GM18873 (cell line): Measurements from ENCODE around the gene FOXA3.
A peak's percentile ranks its signal among the peaks of the same experiment; 100 is the strongest.
"Not testable (repeated sequence)": the region's sequence is repeated elsewhere in the genome, so short reads cannot be mapped to it uniquely, and the experiment has no call there.

ENCODE experiments used
- ATAC-seq: cut with Tn5 transposase; IDR thresholded peaks from one replicate; pipeline ENCODE4 v1.9.1; 2021; ENCODE audit warnings: mild to moderate bottlenecking, moderate library complexity, moderate number of reproducible peaks; ENCODE audit not compliant: unreplicated experiment, low FRiP score

FOXA3 gene

GRCh38 chr19:45827459-45828093 lies 36.5 kb upstream of the FOXA3 start:
- no peak for ATAC-seq

GRCh38 chr19:45828523-45828922 lies 35.6 kb upstream of the FOXA3 start:
- no peak for ATAC-seq

DNA sequence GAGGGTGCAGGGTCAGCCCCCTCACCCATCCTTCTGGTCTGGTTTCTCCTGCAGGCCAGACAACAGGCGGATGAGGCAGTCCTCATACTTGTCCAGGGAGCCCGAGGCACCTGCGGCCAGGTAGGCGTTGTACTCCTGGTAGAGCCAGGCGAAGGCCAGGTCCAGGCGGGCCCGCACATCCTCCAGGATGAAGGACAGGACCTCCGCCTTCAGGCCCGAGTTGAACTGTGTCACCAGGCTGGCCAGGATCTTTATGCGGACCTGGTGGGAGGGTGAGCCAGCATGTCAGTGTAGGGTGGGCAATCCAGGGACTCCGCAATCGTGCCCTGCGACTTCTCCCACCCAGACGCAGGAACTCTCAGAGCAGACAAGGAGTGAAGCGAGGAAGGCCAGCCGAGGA lies 35.2 kb upstream of the FOXA3 start:
- ATAC-seq: no peak

DNA sequence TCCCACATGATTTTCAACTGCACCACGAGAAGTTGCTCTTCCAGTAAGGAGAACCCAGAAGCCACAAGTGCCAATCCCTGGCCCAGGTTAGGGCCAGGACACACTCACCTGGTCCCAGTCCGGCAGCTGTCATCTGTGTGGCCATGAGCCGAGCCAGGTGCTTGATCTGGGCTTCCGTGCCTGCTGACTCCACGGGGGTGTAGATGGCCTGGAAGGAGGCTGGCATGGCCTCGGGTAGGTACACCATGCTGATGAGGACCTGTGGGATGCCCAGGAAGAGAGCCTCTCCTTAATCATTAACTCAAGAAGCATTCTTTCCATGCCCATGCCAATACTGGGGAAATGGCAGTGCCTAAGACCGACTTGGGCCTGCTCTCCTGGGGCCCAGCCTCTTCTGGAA lies 29.2 kb upstream of the FOXA3 start:
- ATAC-seq: no peak

GRCh38 chr19:45842198-45842597 lies 21.9 kb upstream of the FOXA3 start:
- no peak for ATAC-seq

DNA sequence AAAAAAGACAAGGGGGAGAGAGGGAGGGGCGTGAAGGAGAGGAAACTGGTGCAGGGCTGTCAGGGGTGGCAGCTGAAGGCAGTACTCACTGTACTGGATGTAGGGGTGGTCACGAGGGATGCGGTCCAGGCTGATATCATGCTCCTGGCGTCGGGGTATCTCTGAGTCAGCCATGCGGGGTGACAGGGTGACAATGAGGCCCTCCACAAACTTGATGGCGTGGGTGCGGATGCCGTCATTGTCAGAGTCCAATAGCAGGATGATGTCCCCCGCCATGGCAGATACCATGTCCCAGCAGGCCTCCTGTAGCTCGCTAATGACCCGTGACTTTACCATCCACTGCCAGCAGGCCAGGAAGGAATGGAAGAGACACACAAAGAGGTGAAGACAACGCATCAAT lies 16.5 kb upstream of the FOXA3 start:
- ATAC-seq: no peak

GRCh38 chr19:45848922-45849321 lies 15.2 kb upstream of the FOXA3 start:
- ATAC-seq: no peak

DNA sequence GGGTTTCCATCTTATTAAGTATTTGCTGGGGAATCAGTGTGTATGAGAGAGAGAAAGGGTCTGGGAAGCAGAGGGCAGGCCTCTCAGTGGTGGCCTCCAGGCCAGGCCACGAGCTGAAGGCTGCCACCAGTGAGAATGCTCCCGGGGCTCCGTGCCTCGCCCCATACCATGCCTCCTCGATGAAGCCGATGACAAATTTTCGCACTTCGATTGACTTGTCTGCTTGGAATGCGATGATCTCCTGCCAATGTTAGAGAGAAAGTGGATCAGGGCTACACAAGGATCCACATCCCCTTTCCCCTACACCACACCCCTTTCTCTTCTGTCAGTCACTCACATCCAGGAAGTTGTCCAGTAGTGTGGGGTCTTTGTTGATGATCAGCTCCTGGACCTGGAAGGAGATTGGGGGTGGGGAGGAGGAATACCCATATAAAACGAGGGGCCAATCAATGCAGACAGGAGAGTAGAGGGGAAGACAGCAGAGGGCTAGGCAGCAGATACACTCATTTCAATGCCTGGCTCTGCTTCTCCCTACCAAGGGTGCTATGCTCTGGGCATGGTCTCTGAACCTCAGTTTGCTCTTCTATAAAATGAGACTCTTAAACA lies 11.9 kb upstream of the FOXA3 start:
- no peak for ATAC-seq

- ATAC-seq: no peak
These were observed 11.1 kb upstream of the FOXA3 start for GRCh38 chr19:45852983-45853382.

- no peak for ATAC-seq
These were observed 9.9 kb upstream of the FOXA3 start for GRCh38 chr19:45854167-45854778.

DNA sequence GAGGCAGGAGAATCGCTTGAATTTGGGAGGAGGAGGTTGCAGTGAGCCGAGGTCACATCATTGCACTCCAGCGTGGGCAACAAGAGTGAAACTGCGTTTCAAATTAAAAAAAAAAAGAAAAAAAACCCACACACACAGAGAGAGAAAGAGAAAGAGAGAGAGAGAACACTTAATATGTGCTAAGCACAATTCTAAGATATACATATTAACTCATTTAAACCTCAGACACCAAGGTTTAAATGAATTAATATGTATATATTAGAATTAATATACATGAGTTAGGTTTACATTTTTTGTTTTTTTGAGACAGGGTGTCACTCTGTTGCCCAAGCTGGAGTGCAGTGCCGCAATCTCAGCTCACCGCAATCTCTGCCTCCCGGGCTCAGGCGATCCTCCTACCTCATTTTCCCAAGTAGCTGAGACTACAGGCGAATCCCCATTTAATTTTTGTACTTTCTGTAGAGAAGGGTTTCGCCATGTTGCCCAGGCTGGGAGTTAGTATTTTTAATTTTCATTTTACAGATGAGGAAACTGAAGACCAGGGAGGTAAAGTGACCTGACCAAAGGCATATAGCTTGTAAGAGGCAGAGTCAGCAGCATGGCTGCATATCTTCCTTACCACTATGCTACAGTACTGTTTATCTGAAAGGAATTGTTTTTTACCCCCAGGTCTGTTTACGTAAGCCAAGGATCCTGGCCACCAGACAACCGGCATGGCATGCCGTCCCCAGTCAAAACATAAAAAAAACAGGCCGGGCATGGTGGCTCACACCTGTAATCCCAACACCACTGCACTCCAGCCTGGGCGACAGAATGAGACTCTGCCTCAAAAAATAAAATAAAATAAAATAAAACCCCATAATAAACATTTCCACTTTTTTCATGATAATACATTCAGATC lies 3.5 kb upstream of the FOXA3 start:
- ATAC-seq: no peak

DNA sequence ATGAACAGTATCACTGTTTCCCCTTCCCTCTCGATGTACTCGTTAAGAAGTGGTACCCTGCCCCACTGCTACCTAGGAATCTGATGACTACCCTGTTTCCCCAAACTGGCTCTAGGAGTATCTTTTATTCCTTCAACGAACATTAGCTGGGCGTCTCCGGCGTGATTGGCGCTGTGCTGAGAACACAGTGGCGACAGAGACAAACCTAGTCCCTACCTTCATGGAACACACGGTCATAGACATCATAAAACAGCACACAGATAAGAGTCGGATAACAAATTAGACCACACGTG lies 1.9 kb upstream of the FOXA3 start:
- no peak for ATAC-seq

- ATAC-seq: peak; percentile 88
These were observed 1.4 kb upstream of the FOXA3 start, which contains the start of gene SYMPK for GRCh38 chr19:45862564-45863334. TSS of gene SYMPK (minus strand) at chr19:45863147. CDS start at chr19:45854495, 8,652 bp downstream.

- no peak for ATAC-seq
These were observed 739 bp upstream of the FOXA3 start for GRCh38 chr19:45863335-45863839.

GRCh38 chr19:45864629-45865082 lies 530 bp downstream of the FOXA3 start:
- ATAC-seq: no peak

- ATAC-seq: no peak
These were observed 1.3 kb downstream of the FOXA3 start for GRCh38 chr19:45865269-45865948.

- no peak for ATAC-seq
These were observed 2.5 kb downstream of the FOXA3 start for GRCh38 chr19:45866400-45867176.

- ATAC-seq: not testable (repeated sequence)
These were observed 3.1 kb downstream of the FOXA3 start for GRCh38 chr19:45867241-45867640.

DNA sequence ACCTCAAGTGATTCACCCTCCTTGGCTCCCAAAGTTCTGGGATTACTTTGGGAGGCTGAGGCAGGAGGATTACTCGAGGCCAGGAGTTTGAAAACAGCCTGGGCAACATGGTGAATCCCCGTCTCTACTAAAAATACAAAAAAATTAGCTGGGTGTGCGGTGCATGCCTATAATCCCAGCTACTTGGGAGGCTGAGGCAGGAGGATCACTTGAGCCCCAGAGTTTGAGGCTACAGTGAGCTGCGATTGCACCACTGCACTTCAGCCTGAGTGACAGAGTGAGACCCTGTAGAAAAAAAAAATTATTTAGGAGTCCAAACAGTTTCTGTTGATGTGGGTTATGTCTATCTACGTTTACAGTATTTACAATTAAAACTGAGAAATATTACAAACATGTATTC lies 6.7 kb downstream of the FOXA3 start:
- ATAC-seq: no peak
